GM19463 (cell line): ENCODE data around the gene LCA5L.
A peak's percentile ranks its signal among the peaks of the same experiment; 100 is the strongest.
"Not testable (repeated sequence)": the region's sequence is repeated elsewhere in the genome, so short reads cannot be mapped to it uniquely, and the experiment has no call there.

Experiments used
- ATAC-seq: cut with Tn5 transposase; IDR thresholded peaks from one replicate; pipeline ENCODE4 v1.9.1; 2021; ENCODE audit warnings: mild to moderate bottlenecking, moderate library complexity; ENCODE audit not compliant: unreplicated experiment

LCA5L gene

DNA sequence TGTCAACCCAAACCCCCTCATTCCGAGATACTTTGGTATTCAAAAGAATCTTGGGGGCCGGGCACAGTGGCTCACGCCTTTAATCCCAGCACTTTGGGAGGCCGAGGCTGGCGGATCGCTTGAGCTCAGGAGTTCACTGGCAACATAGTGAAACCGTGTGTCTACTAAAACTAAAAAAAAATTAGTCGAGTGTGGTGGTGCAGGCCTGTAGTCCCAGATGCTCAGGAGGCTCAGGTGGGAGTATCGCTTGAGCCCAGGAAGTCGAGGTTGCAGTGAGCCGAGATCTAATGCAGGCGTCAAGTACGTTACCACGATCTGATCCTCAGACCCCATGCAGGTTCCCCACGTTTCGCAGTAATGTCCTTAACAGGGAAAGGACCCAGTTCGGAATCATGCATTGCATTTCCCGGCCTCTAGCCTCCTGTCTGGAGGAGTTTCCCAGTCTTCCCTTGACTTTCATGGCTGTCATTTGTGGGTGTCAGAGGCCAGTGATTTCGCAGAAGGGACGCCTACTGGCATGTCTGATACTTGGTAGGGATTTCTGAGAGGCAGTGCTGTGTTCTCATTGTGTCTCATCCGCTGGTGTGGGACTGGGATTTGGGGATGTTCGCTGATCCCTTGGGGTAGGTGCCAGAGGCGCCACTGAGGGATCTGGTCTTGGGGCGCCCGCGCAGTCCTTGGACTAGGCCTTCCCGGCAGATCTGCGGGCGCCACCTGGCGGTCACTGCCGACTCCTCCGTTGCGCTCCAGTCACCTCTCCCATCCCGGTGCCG lies 57.4 kb downstream of the LCA5L start:
- ATAC-seq: peak; percentile 76

DNA sequence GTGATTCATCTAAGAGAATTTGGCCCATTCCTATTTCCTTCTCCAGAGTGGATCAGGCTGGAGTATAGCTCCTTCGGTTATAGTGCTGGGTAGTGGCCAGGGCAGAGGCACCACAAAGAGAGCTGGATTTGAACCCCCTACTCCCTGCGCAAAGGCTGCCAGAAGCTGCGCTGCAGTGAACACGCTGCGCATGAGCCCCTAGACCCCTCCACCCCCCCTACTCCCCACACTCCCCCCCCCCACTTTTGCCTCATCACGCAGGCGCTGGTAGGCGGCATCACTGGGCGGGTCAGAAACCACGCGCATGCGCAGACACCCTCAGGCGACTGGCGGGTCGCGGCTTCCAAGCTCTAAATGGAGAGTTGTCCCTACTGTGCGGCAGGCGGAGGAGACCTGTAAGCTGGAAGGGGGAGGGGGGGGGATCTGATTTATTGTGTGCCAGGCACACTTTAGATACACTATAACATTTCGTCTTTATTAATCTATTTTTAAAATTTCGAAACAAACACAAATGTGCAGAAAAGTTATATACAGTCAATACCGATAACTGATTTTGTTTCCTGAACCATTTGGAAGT lies 58.0 kb downstream of the LCA5L start:
- peak; percentile 44 for ATAC-seq

DNA sequence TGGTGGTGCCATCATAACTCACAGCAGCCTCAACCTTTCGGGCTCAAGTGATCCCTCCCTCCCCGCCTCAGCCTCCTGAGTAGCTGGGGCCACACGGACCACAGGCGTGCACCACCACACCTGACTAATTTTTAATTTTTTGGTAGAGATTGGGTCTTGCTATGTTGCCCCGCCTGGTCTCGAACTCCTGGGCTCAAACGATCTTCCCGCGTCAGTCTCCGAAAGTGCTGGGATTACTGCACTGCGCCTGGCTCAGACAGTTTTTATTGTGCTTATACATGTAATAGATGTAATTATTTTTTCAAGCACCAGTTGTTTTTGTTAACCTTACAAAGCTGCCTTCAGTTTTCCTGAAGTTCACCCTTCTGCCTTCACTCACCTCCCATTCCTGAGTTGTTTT lies 58.7 kb downstream of the LCA5L start:
- ATAC-seq: no peak

DNA sequence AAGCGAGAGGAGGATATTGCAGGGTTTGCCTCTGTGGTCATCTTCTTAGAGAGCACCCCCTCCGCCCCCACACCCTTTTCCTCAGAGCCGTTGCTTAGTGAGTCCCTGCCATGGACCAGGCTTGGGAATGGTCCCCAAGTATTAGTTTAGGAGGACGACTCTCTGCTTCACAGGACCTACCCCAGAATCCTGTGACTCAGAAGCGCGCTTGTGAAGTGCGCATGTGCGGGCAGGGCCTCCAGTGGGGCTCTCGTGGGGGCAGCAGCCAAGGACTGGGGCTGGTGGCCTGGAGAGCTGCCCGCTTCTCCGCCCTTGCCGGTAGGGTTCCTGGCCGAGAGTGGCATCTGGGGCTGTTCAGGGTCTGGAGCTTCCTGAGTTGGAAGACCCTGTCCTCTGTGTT lies 59.4 kb downstream of the LCA5L start:
- ATAC-seq: no peak

DNA sequence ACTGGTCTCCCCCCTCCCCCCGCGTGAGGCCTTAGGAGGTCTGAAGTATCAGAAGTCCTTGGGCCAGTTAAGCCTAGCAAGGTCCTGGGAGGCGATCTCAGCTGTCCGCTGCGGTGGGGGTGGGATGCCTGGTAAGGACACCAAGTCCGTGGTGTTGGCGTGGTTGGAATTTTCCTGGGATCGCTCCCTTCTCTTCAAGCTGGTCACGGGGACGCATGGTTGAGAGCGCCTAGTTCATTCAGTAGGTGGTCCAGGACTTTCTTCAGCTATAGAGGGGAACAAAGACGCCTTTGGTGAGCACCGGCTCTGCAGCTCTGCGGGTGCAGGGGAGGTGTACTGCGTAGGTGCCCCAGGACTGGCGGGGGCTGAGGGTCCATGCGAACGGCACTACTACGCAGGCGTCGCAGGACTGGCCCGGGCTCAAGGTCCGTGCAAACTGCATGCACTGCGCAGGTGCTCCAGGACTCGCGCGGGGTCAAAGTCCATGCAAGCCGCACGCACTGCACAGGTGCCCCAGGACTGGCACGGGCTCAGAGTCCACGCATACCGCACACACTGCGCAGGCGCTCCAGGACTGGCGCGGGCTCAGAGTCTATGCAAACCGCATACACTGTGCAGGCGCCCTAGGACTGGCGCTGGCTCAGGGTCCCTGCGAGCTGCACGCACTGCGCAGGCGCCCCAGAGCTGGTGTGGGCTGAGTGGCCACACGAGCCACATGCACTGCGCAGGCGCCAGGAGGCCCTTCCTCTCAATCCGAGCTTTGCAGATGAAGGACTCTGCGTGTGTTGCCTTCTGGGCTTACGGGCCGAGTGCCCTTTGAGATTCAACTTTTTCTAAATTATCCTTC lies 60.1 kb downstream of the LCA5L start:
- peak; percentile 52 for ATAC-seq

DNA sequence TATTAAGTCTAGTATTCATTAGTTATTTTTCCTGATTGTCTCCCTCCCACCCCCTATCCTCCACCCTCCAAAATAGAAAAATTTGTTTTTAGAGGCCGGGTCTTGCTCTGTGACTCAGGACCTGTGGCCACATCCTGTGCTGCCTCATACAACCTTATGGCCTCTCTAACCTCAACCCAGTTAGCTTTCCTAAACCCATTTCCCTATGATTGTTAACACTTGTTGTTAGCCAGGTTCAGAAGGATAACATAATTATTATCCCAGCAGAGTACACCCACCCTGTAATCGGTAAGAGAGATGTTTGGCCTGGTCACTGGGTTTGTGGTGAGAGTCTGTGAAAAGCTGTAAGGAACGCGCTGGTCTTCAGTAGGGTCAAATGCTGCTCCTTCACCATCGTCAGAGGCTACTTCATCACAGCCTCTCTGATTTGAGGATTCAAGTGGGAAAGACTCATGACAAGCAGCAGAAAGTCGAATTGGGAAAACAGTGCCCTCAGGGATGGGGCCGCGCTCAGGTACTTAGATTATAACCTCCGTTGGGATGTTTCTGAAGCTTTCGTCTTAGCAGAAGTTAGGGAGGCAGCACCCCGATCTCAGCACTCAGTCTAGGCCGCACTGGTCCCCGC lies 60.8 kb downstream of the LCA5L start:
- ATAC-seq: no peak

DNA sequence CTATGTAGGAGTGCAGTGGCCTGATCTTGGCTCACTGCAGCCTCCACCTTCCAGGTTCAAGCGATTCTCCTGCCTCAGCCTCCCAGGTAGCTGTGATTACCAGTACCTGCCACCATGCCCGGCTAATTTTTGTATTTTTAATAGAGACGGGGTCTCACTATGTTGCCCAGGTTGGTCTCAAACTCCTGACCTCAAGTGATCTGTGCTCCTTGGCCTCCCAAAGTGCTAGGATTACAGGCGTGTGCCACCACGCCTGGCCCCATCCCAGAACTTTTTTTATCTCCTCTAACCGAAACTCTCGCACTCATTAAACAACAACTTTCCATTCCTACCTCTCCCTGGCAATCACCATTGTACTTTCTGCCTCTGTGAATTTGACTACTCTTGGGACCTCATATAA lies 63.5 kb downstream of the LCA5L start:
- not testable (repeated sequence) for ATAC-seq

DNA sequence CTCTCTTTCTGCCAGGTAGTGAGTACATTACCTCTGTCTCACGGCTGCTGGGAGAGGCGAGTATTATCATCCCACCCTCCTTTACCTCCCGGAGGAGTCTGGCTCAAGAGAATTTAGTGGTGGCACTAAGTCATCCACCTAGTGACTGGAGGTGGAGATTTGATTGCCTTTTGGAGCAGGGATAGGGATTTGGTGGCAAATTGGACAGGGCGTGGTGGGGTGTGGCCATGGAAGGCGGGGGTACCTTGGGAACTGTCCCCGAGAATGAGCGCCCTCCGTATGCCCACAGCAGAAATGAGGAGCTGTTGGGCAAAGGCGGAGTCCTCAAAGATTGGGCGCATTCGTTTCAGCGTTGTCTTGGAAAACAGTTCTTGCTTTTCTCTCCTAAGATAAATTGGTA lies 64.6 kb downstream of the LCA5L start:
- no peak for ATAC-seq

DNA sequence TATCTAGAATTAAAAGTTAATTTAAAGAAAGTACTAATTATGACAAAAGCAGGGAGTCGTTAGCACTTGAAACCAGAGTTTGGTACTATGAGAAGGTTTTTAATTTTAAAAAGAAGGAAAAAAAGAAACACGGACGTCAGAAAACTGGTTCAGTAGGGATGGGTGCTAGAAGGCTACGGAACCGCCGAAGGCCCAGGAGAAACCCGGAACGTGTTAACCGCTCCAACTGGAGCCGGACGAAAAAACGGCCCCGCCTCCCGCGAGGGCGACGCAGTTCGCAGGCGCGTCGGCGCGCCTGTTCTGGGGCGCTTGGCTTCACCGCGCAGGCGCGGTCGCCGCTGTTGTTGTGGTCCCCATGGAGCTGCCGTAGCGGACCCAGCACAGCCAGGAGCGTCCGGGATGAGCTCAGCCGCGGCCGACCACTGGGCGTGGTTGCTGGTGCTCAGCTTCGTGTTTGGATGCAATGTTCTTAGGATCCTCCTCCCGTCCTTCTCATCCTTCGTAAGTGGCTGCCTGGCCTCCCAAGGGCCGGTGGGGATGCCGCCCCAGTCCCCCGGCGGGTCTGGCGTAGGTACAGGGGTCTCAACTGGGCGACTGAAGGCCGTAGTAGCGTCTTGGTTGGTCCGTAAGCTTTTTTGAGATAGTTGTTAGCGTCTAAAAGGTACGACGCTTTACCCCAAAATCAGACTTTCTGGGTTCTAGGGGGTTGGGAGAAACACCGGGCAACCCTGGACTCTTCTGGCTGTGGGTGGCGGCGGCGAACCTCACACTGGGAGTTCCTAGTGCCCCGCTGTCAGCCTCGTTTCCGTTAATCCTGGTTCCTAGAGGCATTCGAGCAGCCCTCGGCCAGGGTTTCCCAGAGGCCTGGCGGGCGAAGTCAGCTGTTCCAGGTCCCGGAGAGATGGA lies 65.3 kb downstream of the LCA5L start:
- ATAC-seq: peak; percentile 95

DNA sequence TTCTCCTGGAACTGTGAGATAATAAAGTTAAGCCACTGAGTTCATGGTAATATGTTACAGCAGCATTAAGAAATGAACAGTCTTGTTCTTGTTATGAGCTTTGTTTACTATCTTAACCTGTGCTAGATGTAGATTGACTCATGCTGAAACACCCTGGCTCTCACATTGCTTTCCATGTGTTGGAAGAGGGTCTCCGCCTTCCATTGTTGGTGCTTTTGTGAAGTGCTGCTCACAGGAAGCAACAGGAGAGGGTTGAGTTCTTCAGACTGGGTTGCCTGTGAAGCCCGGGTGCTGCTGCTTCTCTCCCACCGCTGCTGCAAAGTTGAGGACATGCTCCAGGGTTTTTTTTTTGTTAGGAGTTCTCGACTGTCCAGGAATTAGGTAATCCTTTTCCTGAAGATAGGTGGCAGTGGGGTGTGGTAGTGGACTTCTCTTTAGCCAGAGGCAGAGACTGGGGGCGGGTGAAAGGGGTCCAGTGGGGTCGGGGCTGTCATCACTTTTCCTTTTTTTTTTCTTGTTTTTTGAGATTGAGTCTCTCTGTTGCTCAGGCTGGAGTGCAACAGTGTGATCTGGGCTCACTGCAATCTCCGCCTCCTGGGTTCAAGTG lies 68.0 kb downstream of the LCA5L start:
- ATAC-seq: no peak

DNA sequence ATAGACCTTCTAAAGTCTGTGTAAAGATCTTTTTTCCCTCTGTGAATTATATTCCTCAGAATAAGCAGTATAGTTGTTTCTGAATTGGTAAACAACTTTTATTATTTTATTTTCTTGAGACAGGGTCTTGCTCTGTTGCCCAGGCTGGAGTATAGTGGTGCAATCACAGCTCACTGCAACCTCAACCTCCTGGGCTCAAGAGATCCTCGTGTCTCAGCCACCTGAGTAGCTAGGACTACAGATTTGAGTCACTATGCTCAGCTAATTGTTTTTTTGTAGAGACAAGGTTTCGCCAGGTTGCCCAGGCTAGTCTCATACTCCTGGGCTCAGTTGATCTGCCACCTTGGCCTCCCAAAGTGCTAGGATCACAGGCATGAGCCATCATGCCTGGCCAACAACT lies 70.1 kb downstream of the LCA5L start:
- ATAC-seq: no peak

DNA sequence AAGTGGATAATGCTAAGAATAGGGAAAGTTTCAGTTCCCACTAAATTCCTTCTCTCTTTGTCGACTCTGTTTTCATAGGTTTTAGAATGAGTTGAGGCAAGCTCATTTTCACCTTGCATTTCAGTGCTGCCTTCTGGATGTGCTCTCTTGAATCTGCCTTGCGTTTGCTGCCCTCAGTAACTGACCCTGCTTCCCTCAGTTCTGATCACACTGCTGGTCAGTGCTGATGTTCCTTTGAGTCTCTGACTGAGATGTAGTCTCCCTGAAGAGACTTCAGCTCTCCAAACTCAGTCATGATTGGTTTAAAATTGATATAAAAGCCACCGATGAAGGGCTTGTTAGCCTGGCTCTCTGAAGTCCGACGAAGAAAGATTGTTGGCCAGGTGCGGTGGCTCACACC lies 71.5 kb downstream of the LCA5L start:
- no peak for ATAC-seq

DNA sequence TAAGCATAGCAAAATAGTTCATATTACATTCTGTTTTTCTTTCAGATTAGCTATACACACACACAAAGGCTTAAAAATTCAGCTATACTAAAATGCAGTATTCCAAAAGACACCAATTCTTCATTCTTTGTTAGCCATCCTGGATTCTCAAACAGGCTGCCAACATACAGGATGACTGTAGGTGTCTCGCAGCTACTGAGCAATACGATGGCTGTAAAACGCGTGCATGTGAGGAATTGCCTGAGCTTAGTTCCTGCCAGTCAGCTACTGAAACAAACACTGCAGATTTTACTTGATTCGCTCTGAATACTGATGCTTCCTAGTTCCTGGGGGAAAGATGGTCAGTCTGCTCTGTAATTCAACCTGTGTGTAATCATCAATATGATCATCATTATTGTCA lies 71.9 kb downstream of the LCA5L start:
- no peak for ATAC-seq

DNA sequence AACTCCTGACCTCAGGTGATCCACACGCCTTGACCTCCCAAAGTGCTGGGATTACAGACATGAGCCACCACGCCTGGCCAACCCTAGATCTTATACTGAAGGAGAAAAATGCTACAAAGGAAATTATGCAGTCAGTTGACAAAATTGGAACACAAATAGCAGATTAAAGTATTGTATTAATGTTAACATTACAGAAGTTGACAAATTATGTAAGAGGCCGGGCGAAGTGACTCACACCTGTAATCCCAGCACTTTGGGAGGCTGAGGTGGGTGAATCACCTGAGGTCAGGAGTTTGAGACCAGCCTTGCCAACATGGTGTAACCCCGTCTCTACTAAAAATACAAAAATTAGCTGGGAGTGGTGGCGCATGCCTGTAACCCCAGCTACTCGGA lies 75.7 kb downstream of the LCA5L start:
- ATAC-seq: not testable (repeated sequence)

DNA sequence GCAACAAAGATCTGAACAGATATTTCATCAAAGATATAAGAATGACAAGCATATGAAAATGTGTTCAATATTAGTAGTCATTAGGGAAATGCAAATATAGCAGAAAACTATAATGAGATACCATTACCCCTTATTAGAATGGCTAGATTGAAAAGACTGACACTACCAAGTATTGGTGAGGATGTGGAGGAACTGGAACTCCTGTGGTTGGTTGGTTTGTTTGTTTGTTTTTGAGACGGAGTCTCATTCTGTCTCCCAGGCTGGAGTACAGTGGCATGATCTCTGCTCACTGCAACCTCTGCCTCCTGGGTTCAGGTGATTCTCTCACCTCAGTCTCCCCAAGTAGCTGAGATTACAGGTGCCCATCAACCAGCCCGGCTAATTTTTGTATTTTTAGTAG lies 77.8 kb downstream of the LCA5L start:
- no peak for ATAC-seq

DNA sequence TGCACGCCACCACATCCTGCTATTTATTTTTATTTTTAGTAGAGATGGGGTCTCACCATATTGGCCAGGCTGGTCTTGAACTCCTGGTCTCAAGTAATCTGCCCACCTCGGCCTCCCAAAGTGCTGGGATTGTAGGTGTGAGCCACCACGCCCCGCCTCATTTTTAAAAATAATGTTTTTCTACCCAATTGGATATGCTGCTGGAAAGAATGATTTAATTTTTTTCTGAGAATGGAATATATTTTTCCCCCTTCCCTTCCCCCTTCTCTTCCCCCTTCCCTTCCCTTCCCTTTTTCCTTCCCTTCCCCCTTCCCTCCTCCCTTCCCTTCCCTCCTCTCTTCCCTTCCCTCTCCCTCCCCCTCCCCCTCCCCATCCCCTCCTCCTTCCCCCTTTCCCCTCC lies 79.0 kb downstream of the LCA5L start:
- ATAC-seq: no peak

DNA sequence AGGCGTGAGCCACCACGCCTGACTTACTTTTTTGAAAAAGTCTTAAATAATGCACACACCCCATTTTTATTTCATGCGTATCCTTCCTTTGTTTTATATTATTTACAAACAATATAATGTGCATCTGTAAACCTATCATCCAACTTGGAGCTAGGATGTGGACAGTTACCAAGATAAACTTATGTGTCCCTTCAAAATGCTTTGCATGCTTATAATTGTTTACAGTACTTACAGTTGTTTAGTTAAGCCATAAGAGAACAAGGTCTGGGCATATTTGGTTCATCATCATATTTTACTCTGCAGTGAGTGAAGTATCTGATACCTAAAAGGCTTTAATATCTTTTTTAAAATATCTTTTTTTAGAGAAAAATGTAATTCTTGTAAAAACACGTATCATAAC lies 80.6 kb downstream of the LCA5L start:
- no peak for ATAC-seq

DNA sequence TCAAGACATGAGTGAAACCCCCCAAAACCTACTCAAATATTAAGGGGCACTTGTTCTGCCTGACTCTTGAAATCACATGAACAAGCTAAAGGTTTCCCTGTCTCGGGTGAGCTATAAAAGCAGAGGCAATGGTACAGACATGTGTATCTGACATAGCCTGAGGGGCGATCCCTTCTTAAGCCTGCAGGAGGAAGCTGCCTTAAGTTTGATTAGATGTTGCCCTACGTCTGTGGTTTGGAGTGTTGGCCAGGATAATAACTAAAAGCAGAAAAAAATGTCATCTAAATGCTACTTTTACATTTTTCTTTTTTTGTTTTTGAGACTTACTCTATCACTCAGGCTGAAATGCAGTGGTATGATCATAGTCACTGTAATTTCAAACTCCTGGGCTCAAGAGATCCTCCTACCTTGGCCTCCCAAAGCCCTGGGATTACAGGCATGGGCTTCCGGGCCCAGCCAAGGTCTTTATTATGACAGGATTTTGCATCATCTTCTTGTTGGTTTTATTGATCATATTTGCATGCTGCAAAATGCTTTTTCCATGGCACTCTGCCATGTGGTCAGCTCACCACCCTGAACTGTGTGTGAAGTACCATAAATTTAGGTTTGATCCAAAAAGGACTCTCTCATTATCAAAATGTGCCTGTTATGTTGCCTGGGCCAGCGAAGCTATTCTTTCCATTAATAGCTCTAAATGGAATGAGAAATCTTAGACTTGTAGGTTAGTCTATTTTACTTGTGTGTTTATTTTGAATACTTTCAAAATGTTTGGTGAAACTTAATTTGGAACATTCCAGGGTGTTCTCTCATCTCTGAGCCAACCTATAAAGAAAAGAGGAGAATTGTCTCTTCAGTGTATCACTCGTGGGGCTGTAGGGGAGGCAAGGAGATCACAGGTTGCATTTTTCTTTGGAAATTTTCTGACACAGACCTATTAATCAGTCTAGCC lies 81.7 kb downstream of the LCA5L start:
- ATAC-seq: no peak

DNA sequence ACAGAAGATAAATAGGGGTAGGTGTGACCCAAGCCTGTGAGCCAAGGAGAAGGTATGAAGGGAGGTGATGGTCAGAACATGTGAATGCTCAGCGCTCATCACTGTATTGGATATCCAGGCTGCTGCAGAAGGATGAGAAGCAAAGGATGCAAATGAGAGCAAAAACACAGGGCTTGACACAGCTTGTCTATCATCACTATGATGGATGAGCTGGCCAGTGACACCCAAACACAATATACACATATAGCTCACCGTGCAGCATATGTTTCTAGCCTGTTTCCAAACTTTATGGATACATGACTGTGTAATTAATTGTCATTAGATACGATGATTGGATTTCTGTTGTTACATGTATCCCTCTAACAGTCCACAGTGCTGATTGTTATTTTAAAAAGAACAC lies 82.8 kb downstream of the LCA5L start:
- no peak for ATAC-seq
